GM12874 (cell line): ENCODE results near the gene ATP1A3.

ENCODE experiments used
- CTCF ChIP-seq: IDR thresholded peaks from 2 replicates; pipeline ENCODE4 v1.5.1; 2011; ENCODE audit warnings: low read depth, mild to moderate bottlenecking, control low read depth, low read length, moderate library complexity; ENCODE audit not compliant: insufficient read depth

The ATP1A3 gene

GRCh38 chr19:41944336-41944735, 49.7 kb downstream of the ATP1A3 start:
- TF ChIP-seq CTCF, result no peak

GRCh38 chr19:41941410-41942202, 52.4 kb downstream of the ATP1A3 start:
- no peak for TF ChIP-seq CTCF

- no peak for TF ChIP-seq CTCF
These were observed 53.2 kb downstream of the ATP1A3 start for GRCh38 chr19:41940731-41941409.

GRCh38 chr19:41939861-41940730, 53.9 kb downstream of the ATP1A3 start:
- TF ChIP-seq CTCF, result no peak

GRCh38 chr19:41937525-41938468, 56.2 kb downstream of the ATP1A3 start:
- TF ChIP-seq CTCF, result no peak

- TF ChIP-seq CTCF, result no peak
These were observed 57.1 kb downstream of the ATP1A3 start for GRCh38 chr19:41936961-41937360.
